ENCODE measurements around the gene KRT85.
A peak's percentile ranks its signal among the peaks of the same experiment; 100 is the strongest.

KRT85 gene

DNA sequence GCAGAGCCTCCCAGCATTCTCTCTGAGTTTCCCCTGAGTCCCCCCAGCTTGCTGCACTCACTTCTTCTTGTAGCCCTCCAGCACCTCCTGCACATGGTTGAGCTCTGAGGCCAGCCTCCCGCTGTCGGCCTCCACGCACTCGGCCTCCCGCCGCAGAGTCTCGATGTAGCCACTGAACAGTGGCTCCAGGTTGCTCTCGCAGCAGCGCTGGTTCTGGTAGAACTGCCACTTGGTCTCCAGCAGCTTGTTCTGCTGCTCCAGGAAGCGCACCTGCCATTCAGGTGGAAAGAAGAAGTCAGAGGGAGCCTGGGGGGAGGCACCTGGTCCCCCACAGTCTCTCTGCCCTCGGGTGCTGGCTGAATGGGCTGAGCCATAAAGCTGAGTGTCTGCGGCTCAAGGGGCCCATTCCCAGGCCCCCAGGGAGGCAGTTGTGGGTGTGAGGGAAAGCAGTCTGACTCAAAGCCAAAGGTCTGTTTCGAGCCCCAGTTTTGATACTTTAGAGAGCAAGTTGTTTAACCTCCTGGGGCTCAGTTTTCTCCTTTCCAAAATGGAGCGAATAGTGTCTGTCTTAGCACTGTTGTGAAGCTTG lies 2.3 kb downstream of the KRT85 start:
- DNase-seq: no peak

GRCh38 chr12:52364061-52364460 lies 3.2 kb downstream of the KRT85 start:
- DNase-seq: no peak

DNA sequence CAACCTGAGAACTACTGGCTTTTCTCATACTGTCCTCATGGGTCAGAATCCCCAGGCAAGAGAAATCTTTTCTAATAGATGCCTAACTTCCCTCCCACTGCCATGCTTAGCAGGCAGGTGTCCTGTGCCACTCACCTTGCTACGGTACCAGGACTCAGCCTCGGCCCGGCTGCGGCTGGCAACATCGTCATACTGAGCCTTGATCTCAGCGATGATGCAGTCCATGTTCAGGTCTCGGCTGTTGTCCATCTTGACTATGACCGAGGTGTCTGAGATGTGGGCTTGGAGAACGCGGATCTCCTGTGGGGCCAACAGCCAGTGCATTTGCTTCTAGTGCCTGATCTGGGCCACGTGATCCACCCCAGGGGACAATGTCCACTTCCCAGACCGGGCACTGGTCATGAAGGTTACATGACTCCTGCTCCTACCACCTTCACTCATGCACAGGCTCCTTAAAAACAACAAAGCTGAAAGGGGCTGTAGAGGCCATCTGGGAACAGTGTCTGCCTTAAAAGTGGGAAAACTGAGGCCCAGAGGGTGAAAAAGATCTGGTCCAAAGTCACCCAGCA lies 4.1 kb downstream of the KRT85 start:
- no peak for DNase-seq

DNA sequence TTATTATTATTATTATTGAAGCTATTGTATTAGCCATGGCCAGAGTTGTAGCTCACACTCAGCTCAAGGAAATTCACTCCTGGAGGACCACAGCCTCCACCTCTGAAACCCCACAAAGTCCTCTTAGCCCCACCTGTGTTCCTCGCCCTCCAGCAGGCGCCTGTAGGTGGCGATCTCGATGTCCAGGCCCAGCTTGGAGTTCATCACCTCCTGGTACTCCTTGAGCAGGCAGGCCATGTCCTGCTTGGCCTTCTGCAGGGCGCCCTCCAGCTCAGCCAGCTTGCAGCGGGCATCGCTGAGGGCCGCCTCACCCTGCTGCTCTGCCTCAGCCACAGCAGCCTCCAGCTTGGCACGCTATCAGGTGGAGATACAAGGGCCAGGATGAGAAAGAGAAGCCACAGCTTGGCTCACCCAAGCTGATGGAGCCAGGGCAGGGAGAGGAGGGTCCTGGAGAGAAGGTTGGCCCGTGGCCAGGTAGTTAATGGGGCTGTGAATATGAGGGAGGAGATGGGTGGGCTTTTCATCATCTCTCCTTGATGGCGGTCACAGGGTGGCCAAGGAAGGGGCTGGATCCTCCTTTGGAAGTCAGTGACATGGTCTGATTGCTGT lies 5.1 kb downstream of the KRT85 start:
- no peak for DNase-seq

DNA sequence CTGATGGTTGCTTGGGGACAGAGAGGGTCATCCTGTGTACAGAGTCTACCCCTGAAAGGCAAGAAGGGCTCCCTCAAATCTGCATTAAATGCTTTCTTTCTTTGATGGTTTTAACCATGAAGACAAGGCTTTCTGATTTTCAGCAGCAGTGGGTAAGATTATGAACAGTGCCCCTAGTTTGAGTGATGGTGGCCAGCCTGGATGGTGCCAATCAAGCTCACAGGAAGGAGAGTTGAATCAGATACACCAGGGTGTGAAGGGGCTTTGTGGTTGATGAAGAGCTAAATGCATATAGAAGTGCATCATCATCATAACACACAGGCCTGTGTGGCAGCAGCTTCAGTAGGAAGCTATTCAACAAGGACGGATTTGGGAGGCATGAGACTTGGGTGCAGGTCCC lies 5.7 kb downstream of the KRT85 start:
- no peak for DNase-seq

DNA sequence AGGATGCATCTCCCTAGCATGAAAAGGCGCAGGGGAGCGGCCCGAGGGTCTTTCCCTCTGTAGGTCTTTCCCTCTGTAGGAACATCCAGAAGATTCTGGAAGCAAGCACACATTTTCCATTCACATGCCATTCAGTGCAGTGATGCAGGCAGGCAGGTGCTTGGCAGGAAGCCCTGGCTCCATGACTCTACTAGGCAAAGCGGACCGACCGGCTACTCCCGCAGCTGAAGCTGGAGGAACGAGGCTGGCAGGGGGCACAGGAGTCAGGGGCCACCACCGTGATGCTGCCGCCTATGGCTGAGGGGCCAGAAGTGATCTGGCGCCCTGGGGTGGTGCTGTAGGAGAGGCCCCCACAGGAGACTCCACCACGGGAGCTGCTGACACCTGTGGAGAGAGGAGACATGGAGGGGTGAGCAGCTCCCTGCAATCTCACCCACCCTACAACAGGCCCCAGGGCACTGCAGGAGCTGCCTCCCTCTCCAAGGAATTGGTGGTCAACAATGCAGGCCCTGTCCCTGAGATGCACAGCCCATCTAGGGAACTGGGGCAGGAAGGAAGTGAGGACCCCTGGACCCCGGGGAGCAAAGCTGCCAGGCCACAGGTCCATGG lies 6.5 kb downstream of the KRT85 start:
- DNase-seq: no peak

DNA sequence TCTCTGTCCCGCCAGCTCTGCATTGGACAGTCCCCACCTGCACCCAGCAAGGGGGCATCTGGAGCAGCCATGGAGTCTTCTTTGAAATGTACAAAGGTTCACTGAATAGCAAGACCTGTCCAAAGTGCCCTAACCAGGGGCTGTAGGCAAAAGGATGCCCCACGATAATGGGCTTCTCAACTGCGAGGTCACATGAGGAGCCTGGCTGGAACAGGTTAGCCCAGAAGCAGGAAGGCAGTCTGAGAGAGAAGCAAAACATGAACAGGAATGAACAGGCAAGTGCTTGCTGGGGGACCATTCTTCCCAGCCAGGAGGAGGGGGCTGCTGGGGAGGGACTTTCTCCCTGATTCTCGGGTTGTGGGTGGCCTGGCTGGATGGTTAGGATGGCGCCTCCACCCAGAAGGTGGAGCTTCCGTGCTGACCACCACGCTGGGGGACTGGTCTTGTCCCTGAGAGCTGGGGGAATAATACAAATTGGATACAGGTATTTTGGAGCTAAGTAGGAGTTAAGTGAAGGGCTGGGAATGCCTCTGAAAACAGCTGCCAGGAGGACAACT lies 7.1 kb downstream of the KRT85 start:
- DNase-seq: no peak

DNA sequence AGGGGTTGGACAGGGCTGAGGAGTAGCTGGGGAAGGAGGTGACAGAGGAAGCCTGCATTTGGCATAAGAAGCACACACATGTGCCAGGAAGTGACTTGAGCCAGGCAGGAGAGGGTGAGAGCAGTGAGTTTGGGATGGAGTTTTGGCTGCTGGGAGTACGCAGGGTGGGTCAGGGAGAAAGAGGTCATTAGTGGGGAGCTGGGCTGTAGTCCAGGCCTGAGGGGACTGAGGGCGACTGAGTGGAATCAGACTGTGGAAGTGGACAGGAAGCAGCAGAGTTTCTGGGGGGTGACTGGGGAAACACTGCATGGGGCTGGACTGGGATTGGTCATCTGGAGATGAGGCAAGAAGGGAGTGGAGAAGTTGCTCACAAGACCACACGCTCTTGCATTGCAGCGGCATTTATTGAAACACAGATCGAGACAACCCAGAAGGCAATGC lies 7.6 kb downstream of the KRT85 start:
- DNase-seq: peak; percentile 45 to 48

- no peak for DNase-seq
Observed at GRCh38 chr12:52358575-52359350, 8.5 kb downstream of the KRT85 start.

DNA sequence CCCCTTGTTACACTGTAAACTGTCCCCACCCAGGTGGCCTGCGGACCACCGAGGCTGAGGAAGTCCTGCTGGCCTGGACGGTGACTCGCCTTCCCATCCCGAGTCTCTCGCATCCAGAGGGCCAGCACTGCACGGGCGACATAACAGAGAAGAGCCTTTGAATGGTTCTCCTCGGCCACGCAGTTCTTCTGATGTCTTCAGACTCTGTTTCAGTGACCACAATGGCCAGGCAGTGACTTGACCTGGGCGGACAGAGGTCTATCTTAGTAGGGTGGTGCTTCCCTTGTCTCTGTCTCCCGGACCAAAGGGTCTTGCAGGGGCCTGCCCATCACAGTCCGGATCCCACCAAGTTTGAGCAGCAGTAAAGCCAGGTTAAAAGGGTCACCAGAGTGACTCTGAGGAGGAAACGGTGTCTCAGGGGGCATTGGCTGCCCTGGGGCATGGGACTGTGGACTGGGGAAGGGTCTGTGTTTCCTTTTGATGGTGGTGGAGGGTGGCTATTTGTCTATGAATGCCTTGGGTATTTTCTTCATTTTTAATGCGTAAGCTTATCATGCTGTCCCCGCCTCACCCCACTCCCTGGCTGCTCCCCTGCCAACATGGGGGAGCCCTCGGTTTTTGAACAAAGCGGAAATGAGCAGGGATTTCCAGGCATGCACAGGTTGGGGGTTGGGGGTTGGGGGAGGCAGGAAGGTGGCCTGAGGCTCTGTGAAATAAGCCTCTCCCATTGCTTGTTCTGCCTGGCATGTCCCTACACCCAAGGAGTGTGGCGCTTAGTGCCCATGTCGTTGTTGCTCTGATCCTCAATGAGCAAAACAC lies 10.3 kb downstream of the KRT85 start:
- DNase-seq: no peak

- no peak for DNase-seq
Observed at GRCh38 chr12:52356031-52356761, 11.1 kb downstream of the KRT85 start.

GRCh38 chr12:52355176-52355575 lies 12.1 kb downstream of the KRT85 start:
- DNase-seq: no peak

GRCh38 chr12:52354200-52354599 lies 13.1 kb downstream of the KRT85 start:
- no peak for DNase-seq

- no peak for DNase-seq
Observed at GRCh38 chr12:52353766-52354165, 13.5 kb downstream of the KRT85 start.

GRCh38 chr12:52352951-52353350 lies 14.3 kb downstream of the KRT85 start:
- peak in 1 of 2 donors; percentile 17 for DNase-seq

DNA sequence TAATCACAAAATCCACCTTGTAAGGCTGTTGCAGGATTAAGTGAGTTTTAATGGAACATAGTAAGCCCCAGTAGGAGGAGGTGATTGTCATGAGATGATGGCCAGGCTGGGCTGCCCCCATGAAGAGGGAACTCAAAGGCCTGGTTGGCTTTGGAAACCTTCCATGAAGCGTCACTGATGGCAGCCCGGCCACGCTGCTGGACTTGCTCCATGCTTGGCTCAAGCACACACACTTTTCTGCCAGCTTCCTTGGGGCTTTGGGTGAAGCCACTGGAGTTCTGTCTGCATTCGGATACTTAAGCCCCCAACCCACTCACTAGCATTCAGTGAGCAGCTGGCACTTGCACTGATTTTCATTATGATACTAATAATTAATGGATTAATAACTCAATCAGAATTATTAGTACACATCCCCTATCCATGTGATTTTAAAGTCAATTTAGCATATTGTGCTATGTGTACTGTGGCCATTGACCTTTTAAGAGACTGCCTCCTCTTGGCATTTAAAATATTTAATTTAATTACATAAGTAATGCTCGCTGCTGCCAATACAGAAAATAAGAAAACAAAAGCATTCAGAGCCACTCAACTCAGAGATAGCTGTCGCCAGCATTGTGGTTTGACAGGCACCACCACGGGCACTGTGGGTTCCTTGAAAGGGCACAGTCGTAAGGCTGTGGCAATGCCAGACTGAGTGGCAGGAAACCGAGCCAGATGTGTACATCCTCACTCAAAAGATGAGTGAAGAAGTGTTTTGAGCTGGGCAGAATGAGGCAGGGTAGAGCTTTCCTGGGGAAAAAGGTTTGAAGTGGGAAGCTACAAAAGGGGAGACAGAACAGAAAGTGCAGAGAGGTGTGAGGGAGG lies 15.9 kb downstream of the KRT85 start:
- no peak for DNase-seq

GRCh38 chr12:52350786-52351185 lies 16.5 kb downstream of the KRT85 start:
- DNase-seq: no peak

DNA sequence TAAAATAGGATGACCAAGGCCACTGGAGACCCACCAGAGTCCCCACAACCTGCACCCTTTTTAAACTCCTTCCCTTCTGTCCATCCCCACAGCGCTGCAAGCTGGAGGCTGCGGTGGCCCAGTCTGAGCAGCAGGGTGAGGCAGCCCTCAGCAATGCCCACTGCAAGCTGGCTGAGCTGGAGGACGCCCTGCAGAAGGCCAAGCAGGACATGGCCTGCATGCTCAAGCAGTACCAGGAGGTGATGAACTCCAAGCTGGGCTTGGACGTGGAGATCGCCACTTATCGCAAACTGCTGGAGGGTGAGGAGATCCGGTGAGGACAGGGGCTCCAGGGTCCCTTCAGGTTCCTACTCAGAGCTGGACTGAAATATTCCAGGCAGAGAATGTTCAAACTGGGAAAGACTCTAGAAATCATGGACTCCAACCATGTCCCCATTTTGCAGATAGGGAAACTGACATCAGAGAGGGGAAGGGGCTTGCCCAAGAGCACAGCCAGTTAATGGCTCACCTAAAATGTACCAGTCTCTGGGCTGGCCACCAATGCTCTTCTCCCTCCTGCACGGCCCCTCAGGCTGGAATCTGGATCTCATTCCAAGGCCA lies 17.2 kb downstream of the KRT85 start:
- no peak for DNase-seq

GRCh38 chr12:52349196-52349595 lies 18.1 kb downstream of the KRT85 start:
- DNase-seq: no peak

Measured in inflammatory macrophage (primary cell).